Measurements from ENCODE around the gene EFCC1.
"Not testable (repeated sequence)": the region's sequence is repeated elsewhere in the genome, so short reads cannot be mapped to it uniquely, and the experiment has no call there.

Gene EFCC1

GRCh38 chr3:129057249-129057648, 56.1 kb downstream of the EFCC1 start:
- DNase-seq, result no peak

DNA sequence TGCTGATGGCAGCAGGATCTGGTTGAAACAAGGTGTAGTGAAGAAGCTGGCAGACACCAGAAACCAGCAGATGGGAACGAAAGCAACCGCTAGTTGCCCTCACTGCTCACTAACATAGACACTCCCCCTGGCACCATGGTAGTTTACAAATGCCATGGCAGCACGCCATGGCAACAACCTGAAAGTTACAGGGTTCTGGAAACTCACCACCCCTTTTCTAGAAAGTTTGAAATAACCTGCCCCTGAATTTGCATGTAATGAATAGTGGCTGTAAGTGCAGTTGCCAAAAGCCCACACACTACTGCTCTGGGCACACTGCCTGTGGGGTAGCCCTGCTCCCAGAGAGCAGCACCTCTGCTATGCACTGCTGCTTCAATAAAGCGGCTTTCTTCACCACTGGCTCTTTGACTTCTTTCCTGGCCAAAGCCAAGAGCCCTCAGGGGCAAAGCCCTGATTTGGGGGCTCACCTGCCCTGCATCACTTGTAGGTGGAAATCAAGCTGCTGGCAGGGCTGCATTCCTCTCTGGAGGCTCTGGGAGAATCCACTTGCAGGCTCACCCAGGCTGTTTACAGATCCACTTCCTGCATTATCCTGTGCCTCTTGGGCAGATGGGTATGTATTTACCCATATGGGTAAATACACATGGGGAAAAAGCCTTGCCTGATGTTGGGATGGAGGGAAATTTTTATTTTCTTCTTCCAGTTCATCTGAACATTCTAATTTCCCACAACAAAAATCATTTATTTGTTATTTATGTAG, 57.5 kb downstream of the EFCC1 start:
- no peak for DNase-seq

GRCh38 chr3:129059311-129059958, 58.3 kb downstream of the EFCC1 start:
- DNase-seq, result no peak

DNA sequence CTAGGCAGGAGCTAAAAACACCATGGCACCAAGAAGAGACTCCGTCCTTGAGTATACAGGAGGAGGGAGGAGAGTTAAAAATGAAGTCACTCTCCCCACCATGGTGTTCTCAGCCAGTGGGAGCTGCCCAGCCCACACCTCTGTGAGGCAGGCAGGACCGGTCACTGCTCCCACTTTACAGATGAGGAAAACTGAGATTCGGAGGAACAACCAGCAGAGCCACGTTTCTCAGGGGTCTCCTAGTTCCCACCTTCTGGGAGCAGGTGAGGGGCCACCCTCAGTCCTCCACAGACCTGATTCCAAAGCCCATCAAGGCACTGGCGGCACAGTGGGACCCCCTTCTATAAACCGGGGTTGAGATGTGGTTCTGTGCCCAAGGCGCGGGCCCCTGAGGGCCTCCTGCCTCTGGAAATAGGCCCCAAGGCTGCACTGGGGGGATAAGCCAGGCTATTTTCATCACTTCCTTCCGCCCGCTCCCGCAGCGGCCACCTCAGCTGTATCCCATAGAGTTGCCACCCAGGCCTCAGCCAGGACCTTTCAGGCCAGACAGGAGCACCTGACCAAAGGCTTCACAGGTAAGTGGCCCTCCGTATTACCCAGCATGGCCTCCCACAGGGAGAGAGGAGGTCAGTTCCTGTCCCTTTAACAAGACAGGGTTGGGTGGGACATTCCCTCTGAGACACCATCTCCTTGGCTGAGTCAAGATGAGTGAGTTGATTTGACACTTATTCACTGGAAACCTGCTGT, 59.3 kb downstream of the EFCC1 start, which contains the start of gene GP9:
Gene GP9, plus strand, starts transcription at position 504 of the 747 bp plus-strand sequence. CDS start 961 bp downstream, outside the sequence.
- DNase-seq, result no peak

- DNase-seq, result no peak
Measured at GRCh38 chr3:129061023-129061887, 60.2 kb downstream of the EFCC1 start.

- no peak for DNase-seq
Measured at GRCh38 chr3:129061888-129062834, 61.1 kb downstream of the EFCC1 start.

- no peak for DNase-seq
Measured at GRCh38 chr3:129063091-129063640, 62.1 kb downstream of the EFCC1 start.

DNA sequence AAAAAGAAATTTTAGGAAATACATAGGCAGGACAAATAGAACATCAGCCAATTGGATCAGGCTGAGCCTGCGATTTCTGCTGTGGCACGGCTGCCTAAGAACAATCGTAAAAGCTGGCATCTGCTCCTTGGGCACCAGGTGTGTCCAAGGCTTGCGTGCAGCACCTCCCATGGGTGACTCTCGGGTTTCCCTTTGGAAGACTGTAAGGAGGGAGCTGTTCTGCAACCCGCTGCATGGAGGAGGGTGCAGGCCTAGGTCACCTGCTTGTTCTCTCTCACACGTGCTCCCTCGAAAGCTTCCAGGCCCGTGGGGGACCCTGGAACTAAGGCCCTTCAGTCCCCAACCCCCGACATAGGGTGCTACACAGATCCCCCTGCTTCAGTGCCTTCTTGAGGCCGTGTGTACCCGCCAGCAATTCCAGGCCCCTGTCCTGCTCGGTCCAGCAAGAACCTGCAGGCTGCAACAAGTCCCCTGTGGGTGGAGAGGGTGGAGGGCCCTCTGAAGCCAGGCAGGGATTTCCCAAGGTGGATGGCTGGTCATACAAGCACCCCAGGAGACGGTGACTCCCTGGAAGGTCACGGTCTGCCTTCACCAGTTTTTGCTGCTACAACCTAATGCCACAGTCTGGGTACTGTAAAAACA, 62.9 kb downstream of the EFCC1 start:
- DNase-seq, result no peak

GRCh38 chr3:129065016-129065719, 64.1 kb downstream of the EFCC1 start:
- no peak for DNase-seq

DNA sequence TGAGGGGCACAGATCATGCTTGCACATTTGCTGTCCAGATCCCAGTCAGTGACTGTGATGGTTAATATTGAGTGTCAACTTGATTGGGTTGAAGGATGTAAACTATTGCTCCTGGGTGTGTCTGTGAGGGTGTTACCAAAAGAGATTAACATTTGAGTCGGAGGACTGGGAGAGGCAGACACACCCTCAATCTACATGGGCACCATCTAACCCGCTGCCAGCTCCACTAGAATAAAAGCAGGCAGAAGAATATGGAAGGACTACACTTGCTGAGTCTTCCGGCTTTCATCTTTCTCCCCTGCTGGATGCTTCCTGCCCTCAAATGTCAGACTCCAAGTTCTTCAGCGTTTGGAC, 64.6 kb downstream of the EFCC1 start:
- no peak for DNase-seq

DNA sequence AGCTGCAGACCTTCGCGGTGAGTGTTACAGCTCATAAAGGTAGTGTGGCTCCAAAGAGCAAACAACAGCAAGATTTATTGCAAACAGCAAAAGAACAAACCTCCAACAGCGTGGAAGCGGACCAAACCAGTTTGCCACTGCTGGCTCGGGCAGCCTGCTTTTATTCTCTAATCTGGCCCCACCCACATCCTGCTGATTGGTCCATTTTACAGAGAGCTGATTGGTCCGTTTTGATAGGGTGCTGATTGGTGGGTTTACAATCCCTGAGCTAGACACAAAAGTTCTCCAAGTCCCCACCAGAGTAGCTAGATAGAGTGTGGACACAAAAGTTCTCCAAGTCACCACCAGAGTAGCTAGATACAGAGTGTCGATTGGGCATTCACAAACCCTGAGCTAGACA, 66.6 kb downstream of the EFCC1 start:
- DNase-seq, result not testable (repeated sequence)

DNA sequence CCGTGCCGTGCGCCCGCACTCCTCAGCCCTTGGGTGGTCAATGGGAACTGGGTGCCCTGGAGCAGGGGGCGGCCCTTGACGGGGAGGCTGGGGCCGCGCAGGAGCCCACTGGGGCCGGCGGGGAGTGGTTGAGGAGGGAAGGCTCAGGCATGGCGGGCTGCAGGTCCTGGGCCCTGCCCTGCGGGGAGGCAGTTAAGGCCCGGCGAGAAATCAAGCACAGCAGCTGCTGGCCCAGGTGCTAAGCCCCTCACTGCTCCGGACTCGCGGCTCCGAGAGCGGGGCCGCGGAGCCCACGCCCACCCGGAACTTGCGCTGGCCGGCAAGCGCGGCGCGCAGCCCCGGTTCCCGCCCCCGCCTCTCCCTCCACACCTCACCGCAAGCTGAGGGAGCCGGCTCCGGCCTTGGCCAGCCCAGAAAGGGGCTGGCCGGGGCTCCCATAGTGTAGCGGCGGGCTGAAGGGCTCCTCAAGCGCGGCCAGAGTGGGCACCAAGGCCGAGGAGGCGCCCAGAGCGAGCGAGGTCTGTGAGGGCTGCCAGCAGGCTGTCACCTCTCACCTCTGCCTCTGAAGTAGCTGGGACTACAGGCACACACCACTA, 67.3 kb downstream of the EFCC1 start:
- DNase-seq, result no peak

DNA sequence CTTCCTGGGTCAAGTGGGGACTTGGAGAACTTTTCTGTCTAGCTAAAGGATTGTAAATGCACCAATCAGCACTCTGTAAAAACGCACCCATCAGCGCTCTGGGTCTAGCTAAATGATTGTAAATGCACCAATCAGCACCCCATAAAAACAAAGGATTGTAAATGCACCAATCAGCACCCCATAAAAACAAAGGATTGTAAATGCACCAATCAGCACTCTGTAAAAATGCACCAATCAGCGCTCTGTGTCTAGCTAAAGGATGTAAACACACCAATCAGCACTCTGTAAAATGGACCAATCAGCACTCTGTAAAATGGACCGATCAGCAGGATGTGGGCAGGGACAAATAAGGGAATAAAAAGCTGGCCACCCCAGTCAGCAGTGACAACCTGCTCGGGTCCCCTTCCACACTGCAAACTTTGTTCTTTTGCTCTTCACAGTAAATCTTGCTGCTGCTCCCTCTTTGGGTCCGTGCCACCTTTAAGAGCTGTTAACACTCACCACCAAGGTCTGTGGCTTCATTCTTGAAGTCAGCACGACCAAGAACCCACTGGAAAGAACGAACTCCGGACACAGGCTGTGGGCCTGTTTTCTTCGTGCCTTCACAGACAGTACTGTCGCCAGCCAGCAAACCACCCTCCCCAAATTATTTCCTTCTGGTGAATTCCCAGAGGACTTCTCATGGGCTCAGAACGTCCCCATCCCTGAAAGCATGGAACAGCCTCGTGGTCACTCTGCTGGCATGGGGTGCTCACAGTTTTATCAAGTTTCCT, 68.4 kb downstream of the EFCC1 start:
- DNase-seq, result not testable (repeated sequence)

GRCh38 chr3:129070086-129070885, 69.2 kb downstream of the EFCC1 start:
- no peak for DNase-seq

- DNase-seq, result no peak
Measured at GRCh38 chr3:129077222-129077621, 76.1 kb downstream of the EFCC1 start.

GRCh38 chr3:129078510-129078909, 77.4 kb downstream of the EFCC1 start:
- DNase-seq, result no peak

GRCh38 chr3:129081503-129081902, 80.4 kb downstream of the EFCC1 start:
- no peak for DNase-seq

DNA sequence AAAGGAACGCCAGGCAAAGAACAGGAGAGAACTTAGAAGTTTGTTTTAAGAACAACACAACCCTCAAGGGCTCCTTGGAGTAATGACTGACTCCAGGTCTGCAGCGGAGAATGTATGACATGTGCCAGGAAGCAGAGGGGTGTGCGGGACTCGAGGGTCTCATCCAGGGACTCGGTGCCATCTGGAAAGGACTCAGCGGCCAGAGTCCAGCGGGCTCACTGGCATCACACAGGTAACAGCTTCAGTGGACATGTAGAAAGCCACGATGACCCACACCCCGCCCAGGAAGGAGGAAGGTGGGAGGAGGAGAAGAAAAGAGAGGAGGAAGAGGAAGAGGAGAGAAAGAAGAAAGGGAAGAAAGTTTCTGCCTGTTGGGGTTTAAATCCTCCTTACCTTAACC, 80.9 kb downstream of the EFCC1 start:
- DNase-seq, result no peak

Measured in NCI-H187 (cell line).